GM18526 (cell line): ENCODE data around the gene ENOX1.

ENCODE experiments used
- POLR2A ChIP-seq: IDR thresholded peaks from 3 replicates; pipeline ENCODE4 v1.6.1; 2011; ENCODE audit not compliant: insufficient read length; ENCODE audit errors: extremely low read depth

Gene ENOX1

DNA sequence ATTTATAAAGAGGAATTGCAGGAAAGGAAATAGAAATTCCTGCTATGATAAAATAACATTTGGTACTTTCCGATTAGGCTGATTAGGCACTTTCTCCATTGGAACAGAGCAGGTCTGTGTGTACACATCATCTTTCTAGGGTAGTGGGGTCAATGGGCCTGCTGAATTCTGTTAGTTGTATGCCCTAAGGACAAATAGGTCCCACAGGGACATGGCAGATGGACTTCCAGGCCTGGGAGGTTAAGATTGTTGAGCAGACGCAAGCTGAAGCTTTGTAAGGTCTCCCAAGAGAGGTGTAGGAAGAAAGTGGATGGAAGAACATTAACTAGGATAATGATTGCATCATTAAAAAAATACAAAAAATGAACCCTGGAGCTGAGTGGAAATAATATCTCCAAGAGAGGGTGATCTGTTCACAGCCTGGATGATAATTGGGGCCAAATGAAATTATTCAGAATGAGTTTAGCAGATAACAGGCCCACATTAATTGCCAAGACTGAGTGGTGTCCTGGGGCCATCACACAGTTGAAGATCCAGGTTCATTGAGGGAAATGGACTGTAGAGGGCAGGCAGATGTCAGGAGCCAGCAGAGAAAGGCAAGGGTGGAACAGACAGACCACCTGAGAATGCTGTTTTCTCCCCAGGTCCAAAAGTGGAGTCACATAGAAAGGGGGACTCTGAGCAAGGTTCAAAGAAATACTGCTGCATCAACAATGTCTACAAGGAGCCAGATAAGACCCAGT lies 548.3 kb downstream of the ENOX1 start:
- TF ChIP-seq POLR2A: no peak

DNA sequence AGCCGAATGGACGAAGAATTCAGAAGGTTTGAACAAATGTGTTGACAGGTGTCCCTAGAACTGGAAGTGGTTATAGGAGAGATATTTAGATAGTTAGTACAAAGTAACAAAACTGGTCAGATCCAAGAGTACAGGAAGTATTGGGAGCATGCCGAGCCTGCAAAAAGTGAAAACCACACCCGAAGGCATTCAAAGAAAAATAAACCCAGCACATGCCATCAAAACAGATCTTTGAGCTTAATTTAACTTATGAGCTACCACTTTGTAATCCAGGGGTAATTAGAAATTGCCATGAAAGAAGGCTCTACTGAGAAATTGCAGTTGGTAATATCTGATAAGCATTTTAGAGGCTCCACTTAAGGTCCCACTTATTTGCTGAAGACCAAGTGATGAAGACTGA lies 549.2 kb downstream of the ENOX1 start:
- TF ChIP-seq POLR2A: no peak

DNA sequence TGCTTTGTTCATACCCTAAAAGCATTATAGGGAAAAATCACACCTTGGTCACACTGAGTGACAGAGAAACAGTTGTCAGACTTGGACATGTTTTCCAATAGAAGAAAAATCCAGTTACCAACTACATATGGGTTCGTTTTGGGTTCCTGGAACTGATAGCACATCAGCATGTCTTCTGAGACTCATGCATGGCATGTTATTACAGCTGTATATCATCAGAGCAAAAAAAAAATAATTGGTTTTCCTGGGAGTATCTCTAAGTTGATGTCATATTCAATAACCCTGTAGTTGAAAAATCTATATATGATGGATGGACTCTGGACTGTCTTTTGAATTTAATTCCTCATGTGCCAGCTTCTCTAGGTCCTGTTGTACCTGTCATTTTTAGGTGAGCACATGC lies 551.7 kb downstream of the ENOX1 start:
- TF ChIP-seq POLR2A: no peak

DNA sequence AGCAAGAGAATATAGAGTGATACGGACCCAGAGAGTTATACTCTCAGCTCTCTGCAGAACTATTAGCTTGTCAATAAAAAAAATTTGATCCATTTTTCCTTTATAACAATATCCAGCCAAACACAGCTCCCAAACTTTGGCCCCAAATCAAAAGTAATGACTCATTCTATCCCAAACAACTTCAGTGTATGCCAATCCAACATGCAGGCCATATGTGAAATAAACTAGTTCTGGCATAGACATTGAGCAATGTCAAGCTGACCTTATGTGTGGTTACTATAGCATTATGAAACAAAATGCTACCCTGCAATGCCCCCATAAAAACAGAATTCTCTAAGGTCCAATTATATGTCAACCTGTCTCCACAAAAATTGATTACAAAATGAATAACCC lies 553.9 kb downstream of the ENOX1 start:
- no peak for TF ChIP-seq POLR2A

DNA sequence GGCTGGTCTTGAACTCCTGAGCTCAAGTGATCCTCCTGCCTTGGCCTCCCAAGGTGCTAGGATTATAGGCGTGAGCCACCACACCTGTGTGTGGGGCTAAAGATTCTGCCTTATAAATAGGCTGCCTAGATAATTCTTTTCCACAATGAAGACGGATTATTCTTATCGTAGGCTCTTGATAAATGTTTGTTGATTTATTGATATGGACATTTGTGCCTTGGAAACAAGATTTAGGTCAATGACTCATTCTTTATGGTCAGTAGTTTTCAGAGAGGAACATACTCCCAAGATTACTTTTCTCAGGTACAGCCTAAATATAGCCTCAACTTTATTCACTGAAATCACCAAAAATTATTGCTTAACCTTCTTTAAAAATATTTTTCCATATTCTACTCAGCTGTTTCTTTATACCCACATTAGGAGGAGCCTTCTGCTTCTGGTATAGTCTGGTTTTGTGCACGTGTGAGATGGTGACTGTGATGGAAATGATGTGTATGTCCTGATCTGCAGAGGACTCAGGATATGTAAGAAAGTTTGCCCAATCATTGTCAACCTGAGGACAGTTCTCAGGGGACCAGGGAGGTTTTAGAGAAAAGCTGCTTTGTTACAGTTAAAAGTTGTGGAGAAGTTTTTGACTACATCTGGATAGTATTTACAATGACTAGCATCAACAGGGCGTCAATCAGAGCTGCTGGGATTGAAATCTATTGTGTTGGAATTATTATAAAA lies 554.5 kb downstream of the ENOX1 start:
- no peak for TF ChIP-seq POLR2A

DNA sequence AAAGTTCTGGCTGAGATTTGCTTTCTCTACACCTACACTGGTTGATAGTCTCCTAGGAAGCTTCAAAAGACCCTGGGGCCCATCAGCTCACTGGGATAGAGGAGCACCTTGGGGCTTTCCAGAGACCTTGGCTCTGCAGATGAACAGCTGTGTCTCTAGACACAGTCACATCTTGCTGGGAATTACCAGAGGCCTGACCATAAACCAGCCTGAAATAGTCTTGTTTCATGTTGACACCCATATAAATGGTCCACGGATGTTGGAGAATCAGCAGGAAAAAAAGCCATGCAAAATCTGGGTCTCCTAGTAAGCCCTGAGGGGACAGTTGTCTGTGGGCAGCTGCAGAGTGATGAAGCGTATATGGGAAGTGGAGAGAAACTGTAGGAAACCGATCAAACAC lies 555.8 kb downstream of the ENOX1 start:
- TF ChIP-seq POLR2A: no peak

DNA sequence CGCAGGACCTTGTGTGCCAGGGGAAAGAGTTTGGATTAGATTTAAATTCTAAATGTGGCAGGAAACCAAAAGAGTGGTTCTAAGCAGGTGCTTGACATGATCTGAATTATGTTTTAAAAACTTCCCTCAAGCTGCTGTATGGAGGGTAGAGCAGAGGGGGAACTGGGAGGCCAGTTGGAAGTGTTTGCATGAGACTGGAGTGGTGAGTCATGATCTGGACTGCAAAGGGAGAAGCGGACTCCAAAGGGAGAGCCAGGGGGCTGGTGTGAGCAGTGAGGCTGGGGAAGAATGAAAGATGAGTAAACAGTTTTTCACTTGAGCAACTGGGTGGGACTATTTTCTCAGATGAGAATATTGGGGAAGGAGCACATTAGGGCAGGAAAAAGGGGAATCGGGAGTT lies 557.3 kb downstream of the ENOX1 start:
- no peak for TF ChIP-seq POLR2A

DNA sequence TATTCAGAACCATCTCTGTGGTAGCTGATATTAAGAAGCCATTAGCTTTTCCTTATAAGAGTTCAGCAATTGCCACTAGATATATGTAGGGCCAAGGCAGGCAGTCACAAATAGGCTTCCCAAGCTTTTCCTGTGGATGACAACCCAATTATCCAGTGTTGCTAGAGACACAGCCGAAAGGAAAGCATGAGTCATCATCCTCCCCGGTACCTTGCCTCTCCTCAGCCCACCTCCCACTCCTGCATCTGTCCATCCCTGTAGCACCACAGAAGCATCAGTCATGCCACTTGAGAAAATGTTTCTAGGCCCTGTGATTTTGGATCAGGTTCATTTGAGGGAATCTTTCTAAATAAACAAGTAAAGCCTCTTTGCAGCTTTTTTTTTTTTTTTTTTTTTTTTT lies 559.1 kb downstream of the ENOX1 start:
- no peak for TF ChIP-seq POLR2A

DNA sequence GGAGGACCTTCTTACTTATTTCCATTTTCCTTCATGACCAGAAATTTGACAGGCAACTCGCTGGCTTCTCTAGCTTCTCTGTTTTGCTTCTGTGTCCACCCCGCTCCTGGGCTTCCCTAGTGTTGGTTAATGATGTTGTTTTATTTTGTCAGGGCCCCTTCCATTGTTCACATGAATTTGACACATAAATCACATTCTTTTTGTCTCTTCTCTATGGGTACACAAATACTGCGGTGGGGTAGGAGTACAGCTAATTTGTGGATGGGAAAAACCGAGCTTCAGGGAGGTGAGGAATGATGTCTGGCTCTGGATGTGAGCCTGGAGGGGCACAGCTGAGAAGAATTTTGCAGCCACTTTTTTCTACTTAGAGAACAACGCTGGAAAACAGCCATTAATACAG lies 563.6 kb downstream of the ENOX1 start:
- no peak for TF ChIP-seq POLR2A

DNA sequence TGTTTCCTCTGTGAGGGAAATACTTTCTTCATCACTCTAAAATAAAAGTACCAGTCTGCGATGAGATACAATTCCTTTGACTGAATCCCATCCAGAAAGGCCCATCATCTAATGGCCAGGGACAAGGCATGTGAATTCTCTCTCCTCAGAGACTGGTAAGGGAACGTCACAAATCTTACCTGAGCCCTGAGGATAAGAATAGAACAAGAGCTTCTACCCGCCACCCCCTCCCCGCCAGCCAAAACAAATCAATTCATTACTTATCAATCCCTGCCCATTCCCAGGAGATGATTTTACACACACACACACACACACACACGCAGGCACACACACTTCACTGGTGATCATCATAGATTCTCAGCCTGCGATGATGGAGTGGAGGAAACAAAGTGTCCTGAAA lies 564.7 kb downstream of the ENOX1 start:
- no peak for TF ChIP-seq POLR2A

DNA sequence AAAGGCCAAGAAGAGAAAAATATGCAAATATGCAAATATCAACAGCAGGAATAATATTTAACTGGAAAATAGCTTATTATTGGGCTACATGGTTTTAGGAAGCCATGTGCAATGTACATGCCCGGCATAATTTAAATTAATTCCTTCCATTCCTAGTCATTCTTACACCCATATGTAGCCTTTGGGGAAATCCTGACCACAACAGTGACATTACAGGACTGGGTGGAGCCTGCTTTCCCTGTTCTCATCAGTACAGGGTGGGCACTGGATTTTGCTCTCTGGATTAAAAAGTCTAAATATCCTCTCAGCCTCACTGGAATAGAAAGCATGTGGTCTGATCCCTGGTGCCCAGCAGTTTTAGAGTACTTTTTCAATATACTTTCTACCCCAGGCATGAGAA lies 565.2 kb downstream of the ENOX1 start:
- TF ChIP-seq POLR2A: no peak

DNA sequence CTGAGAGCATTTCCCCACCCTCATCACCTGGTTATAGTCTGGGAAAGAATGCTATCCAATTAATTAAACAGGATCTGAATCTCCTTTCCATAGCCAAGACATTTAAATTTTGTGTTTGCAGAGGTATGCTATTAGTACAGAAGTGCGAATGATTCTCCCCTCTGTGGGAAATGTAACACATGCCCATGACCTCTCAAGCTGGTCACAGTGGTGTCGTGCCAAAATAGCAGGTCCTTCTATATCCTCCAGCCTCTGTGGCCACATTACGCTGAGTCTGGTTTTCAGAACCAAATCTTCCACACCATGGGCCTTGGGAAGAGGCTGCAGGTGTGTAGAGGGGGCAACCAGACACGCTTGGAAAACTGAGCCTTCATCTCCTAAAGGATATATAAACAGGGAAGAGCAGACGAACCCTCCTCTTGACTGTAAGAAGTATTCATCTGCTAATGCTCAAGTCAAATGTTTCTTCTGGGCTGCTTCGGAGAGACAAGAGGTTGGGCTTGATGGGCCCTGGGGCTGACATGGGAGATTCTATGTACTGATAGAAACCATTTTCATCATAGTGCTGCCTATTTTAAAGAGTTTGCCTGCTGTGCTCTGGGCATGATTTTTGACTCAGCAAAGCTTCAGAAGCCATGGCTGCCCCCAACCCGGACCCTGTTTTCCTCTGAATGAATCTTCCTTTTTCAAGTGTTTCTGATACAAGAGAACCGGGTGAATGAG lies 565.7 kb downstream of the ENOX1 start:
- TF ChIP-seq POLR2A: no peak

DNA sequence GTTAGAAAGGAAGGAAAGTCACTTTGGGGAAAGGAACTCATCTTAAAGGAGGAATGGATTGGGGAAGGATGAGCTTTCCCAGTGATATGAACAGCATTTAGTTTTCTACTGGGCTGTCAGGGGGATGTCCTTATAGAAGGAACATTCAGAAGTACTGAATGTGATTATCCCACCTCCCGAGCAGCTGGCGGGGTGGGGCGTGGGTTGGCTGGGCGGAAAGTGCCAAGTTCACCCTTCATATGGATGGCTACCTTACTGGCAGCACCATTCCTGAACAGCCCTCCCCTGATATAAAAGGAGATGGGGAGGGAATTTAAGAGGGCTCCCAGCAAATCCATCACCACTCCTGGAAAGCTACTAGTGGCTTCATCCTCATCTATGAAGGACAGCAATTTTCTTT lies 572.6 kb downstream of the ENOX1 start:
- no peak for TF ChIP-seq POLR2A

DNA sequence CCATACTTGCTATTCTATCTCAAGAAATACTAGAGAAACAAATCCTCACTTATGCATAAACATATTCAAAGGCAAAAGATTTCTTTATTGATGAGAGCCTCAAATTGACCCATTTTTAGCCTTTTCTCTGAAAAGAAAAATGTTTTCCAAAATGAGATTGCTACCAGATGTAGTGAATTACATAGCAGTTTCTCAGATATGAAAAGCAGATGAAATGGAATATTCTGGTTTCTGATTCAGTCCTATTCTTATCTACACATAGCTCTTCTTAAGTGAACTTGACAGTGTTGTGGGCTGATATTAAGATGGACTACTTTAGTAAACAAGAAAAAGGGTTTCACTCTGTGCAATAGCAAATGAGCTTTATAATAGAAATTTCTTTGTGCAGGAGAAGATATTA lies 579.9 kb downstream of the ENOX1 start:
- TF ChIP-seq POLR2A: no peak

DNA sequence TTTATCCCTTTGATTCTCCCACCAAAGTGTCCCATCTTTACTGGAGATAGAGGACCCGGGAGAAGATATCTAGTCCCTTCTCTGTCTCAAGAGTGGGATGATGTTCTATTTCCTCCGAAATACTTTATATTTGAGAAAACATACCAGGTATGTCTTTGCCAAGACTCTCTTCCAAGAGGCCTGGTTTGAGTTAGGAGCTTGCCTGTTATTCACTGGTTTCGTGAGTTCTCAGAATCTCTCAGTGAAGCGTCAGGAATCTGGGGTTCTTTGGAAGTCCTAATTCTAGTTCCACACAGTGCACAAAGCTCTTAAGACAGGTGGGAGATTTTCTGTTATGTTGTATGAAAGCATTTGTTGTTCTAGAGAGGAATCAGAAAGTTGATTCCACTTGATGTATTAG lies 581.4 kb downstream of the ENOX1 start:
- TF ChIP-seq POLR2A: no peak

DNA sequence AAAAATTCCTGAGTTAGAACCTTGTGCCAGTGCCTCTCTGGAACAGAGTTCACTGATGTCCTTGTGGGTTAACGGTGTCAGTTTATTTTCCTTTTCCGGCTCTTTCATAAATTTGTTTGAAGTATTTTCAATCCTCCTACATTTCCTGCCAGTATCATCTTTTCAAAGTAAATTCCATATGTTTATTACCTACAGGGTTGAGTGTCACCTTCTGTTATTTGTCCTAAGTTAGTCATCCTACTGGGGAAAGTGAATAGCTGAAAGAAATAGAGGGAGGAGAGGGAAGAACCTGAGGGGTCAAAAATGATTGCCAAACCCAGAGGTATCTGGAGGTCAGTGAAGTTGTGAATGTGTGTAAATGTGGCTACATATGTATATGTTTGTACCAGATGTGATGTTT lies 582.2 kb downstream of the ENOX1 start:
- no peak for TF ChIP-seq POLR2A
